NCI-H446 (cell line): ENCODE measurements around the gene ZBTB33.

ENCODE experiments used
- DNase-seq, 2 experiments: peaks; one replicate each; lab custom pipeline; 2025; lab: John Stamatoyannopoulos, UW

The ZBTB33 gene

GRCh38 chrX:120262859-120263708 lies 12.5 kb downstream of the ZBTB33 start:
- DNase-seq = no peak

GRCh38 chrX:120264341-120264740 lies 13.7 kb downstream of the ZBTB33 start:
- no peak for DNase-seq

- DNase-seq = no peak
Observed at GRCh38 chrX:120269373-120270035, 18.9 kb downstream of the ZBTB33 start.

- no peak for DNase-seq
Observed at GRCh38 chrX:120270567-120270966, 20.0 kb downstream of the ZBTB33 start.

GRCh38 chrX:120271218-120271617 lies 20.6 kb downstream of the ZBTB33 start:
- DNase-seq = no peak

GRCh38 chrX:120274145-120274544 lies 23.5 kb downstream of the ZBTB33 start:
- DNase-seq = no peak

- no peak for DNase-seq
Observed at GRCh38 chrX:120274958-120275357, 24.3 kb downstream of the ZBTB33 start.

DNA sequence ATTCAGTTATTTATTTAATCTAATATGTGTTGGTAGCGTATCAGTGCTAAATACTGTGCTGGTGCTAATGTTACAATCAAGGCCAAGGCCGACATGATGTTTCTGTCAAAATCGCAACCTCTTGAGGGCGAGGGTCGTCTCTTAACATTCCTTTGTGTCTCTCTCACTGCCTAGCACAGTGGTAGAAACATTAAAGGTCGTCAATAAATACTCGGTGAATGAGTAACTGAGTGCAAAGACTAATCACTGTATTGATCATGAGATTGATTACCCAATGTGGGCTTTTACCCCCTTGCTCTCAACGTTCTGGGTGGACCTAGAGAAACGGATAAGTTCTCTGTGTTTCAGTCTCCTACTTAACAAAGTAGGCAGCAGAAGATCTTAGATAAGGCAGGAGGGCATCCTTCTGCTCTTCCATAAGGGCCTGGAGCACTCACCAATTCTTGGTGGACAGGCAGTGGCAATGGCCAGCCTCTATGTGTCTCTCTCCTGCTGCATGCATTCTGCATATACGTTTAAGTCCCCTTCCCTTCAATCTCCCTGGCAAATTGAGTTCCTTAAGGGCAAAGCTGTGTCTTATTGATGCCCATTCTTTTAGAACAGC lies 30.5 kb downstream of the ZBTB33 start:
- no peak for DNase-seq

DNA sequence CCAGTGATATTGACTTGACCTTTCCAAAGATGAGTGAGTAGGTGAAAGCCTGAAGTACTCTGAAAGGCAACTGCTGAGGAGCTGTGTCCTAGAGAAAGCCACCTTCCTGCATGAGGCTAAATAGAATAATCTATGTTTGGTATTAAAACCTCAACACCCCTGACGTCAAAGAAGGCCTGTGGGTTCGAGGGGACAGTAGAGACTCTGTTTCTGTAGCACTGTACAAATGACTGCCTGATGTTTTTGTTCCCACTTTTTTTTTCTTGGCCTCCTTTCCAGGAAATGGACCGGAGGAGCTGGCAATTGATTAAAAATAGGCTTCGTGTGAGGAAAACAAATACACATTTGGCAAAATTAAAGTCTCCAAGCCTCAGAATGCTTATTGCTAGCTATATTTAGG lies 31.1 kb downstream of the ZBTB33 start:
- DNase-seq = no peak

DNA sequence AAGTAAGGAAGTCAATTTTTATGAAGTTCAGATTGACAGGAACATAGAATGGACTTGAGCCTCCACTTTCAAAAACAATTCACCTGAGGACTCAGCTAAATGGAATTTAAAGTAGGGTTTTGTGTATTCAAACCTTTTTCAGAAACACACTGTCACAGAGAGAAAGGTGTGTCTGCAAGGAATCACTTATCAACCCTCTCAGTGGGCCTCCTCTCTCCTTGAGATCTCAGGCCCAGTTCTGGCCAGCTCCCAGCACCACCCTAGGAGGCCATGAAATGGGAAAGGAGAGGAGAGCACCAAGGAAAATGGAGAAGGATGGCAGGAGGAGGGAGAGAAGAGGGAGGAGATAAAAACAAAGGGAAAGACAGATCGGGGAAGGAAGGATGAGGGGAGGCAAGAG lies 32.1 kb downstream of the ZBTB33 start:
- DNase-seq = no peak

DNA sequence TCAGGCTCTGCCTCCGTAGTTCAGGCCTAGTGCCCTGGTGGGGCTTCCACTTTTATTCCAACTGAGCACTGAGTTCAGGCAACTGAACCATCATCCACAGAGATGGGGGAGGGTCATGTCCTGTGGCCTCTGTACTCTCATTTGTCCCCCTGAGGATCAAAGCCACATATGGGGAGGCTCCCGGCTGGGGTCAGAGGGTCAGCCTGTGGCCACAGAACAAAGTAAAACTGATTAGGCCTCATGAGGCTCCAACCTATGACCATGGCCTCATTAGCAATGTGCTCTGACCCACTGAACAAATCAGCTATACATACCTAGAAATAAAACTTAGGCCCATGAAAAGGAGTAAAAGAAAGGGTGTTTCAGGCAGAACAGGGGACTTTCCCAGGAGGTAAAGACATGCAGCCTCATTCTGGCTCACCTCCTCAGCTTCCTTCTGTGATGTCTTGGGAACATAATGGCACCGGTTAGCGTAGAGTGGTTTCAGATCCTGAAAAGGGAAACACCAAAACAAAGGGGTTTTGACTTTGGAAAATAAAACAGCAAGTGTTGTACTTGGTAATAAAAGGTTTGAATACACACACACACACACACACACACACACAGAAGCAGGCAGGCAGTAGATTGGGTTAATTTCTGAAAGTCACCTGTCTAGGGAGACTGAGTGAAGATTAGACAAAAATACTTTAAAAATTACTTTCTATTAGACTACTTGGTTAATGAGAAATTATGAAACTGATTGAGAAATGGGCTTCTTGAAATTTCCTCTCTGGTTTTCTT lies 36.3 kb downstream of the ZBTB33 start:
- DNase-seq = no peak

DNA sequence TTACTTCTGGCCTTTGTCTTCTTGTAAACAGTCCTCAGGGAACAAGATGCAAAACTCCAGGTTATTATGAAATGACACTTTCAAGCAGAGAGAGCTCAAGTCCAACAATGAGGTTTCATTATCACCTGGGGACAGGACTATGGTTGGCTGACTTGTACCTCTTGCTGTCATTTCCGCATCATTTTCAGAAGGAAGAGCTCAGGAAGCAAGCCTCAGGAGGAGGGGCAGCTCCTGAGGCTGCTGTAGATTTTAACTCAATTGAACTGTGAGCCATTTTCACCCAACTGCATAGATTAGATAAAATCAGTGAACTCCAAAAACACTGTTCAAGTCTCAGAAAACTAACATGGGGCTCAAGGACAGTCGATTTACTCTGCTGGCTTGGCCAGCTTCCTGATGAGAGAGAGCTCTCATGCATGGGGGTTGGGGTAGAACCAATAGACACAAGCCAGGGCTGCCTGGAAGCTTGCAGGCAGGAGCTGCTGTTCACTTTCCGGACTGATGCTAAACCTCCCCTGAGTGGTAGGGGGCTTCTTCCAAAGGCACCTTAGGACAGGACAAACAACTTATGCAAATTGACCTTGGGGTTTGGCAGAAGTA lies 37.0 kb downstream of the ZBTB33 start:
- no peak for DNase-seq

DNA sequence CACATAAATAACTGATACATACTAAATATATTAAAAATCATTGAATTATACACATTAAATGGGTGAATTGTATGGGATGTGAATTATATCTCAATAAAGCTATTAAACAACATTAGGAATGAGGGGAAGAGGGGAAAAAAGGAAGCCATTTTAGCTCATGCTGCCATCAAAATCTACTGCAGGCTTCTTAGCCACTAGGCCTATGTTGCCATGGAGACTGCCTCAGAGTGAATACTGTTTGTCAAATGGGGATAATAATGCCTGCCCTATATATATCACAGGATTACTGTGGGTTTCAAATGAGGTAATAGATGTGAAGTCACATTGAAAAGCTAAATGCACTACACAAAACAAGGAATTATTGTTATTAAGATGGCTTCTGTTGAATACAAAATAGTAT lies 39.5 kb downstream of the ZBTB33 start:
- no peak for DNase-seq

DNA sequence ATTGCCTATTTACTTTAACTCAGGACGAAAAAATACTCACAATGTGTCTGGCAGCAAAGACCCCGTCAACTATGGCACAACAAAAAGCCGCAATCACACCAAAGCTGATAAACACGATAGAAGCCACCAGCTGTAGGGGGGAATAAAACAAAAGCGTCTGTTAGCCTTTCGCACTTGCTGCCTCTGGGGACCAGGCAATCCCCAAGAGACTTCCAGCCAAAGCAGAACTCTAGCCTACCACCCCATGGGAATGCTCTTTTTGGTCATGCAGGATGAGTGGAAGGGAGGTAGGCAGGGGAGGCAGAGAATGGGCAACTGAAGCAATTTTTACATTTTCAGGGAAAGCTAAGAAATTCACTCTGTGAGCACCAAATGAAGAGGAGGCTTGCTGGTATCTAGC lies 40.6 kb downstream of the ZBTB33 start:
- no peak for DNase-seq

- no peak for DNase-seq
Observed at GRCh38 chrX:120293015-120293414, 42.4 kb downstream of the ZBTB33 start.

GRCh38 chrX:120294651-120295050 lies 44.0 kb downstream of the ZBTB33 start:
- no peak for DNase-seq

DNA sequence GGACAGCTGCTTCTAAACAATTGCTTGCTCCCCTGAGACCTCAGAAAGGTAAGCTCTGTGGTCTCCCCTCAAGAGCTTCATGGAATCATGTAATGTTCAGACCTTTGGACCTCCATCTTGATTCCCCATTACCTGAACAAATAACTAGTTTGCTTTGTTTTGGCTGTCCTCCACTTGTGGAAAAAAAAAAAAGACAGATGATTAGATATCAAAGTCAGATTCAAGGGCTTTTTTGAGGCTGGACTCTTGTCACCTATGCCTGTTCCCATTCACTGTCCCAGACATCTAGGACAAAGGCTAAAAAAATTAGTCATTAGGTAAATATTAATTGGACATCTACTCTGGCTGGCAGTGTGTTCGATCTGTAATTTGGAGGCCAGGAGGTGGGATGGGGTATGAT lies 47.3 kb downstream of the ZBTB33 start:
- DNase-seq = no peak

GRCh38 chrX:120299928-120300327 lies 49.3 kb downstream of the ZBTB33 start:
- no peak for DNase-seq

DNA sequence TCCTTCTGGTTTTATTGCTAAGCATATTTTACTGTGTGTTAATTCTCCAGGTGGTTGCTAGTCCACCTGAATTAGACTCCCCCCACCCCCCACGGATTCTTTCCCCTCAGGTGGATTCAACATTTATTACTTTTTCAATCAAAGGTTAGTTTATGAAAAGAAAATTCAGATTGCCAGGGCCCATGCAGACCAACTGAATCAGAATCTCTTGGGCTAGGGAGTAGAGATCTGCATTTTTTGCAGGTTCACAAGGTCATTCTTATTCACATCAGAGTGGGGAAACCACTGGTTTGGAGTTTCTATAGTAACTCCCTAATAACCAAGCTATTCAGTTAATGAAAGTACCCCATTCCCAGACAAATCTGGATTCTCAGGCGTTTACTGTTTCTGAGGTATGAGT lies 50.9 kb downstream of the ZBTB33 start:
- DNase-seq = no peak

- no peak for DNase-seq
Observed at GRCh38 chrX:120301960-120302359, 51.3 kb downstream of the ZBTB33 start.

DNA sequence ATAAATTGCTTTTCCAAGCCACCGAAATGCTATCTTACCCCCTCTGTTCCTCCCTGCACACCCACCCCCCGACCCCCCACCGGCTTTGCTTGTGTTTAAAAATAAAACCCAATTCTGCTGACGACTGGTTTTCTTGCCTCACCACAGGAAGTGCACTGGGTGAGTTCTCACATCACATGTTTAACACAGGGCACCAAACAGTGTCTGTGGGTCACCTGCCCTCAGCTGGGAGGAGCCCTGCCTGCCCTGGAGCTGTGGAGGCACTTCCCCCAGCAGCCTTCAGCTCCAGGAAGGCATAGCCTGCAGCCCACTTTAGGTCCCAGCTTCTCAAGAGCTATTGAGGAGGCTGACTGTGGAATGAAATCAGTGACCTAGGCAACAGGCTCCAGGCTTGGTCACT lies 51.8 kb downstream of the ZBTB33 start:
- no peak for DNase-seq

DNA sequence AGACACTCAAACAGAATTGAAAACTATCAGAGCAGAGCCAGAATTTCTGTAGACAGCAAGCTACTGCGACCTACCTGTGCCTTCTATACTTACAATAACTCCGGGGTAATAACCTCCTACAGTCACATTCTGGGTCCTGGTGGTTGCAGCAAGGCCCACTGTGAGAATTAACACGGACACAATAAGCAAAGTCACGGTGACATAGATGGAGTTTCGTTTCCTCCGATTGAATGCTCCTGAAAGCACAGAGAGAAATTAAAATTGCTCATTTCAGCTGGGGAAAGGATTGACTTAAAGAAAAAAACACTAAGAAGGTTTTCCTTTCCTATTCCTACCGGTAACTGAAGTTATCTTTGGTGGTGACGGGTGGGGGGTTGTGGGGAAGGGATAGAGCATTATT lies 53.6 kb downstream of the ZBTB33 start:
- DNase-seq = no peak
